G401 (cell line): ENCODE results near the gene SAA4. TPM values are rescaled to one million over a fixed set of nuclear protein-coding genes. Genes with fewer than 3 reads are reported as not detected.
"Not testable (repeated sequence)": the region's sequence is repeated elsewhere in the genome, so short reads cannot be mapped to it uniquely, and the experiment has no call there.

ENCODE experiments used
- DNase-seq: peaks from one replicate; pipeline ENCODE4 v3.0.0-alpha.2; 2015; ENCODE audit warnings: low spot score
- in situ Hi-C: cut with HindIII; loops from 2 replicates; pipeline ENCODE4 v1.10.0; 2016; ENCODE audit warnings: low sequenced_read_pairs, mixed read lengths
- total RNA-seq: library from RNA; depleted of rRNA; stranded (reverse); fragments of >200 nt; shearing (Covaris generic); gene quantifications from 2 replicates; pipeline ENCODE4 v1.2.3, GENCODE V29; 2014; rRNA removed

SAA4 gene
- total RNA-seq, 1 experiment from 2014 or later: not detected

- in situ Hi-C loops: no loop called here
- peak; percentile 2 for DNase-seq
These were observed 32.9 kb downstream of the SAA4 start for GRCh38 chr11:18203723-18204122.

DNA sequence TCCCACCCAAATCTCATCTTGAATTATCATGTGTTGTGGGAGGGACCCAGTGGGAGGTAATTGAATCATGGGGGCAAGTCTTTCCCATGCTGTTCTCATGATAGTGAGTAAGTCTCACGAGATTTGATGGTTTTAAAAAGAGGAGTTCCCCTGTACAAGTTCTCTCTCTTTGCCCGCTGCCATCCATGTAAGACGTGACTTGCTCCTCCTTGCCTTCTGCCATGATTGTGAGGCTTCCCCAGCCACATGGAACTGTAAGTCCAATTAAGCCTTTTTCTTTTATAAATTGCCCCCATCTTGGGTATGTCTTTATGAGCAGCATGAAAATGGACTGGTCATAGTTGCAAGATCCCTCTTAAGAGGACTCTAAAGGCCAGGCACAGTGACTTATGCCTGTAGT, 38.9 kb downstream of the SAA4 start:
- DNase-seq, in situ Hi-C loops: not testable (repeated sequence)

DNA sequence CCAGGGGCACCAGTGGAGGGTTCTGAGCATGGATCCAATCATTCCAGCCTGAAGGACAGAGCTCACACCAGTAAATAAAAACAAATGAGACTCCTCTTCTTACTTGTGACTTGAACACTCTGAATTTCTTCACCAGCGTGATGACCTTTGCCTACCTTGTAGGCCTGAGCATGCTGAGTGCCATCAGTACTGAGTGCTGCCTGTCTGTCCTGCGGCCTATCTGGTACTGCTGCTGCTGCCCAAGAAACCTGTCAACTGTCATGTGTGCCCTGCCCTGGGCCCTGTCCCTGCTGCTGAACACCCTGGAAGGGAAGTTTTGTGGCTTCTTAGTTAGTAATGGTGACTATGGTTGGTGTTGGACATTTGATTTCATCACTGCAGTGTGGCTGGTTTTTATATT, 40.1 kb downstream of the SAA4 start:
- in situ Hi-C loops: no loop called here
- DNase-seq: no peak

GRCh38 chr11:18193010-18193409, 43.6 kb downstream of the SAA4 start:
- DNase-seq: no peak
- in situ Hi-C loops: no loop called here

GRCh38 chr11:18191376-18191775, 45.2 kb downstream of the SAA4 start:
- no peak for DNase-seq

DNA sequence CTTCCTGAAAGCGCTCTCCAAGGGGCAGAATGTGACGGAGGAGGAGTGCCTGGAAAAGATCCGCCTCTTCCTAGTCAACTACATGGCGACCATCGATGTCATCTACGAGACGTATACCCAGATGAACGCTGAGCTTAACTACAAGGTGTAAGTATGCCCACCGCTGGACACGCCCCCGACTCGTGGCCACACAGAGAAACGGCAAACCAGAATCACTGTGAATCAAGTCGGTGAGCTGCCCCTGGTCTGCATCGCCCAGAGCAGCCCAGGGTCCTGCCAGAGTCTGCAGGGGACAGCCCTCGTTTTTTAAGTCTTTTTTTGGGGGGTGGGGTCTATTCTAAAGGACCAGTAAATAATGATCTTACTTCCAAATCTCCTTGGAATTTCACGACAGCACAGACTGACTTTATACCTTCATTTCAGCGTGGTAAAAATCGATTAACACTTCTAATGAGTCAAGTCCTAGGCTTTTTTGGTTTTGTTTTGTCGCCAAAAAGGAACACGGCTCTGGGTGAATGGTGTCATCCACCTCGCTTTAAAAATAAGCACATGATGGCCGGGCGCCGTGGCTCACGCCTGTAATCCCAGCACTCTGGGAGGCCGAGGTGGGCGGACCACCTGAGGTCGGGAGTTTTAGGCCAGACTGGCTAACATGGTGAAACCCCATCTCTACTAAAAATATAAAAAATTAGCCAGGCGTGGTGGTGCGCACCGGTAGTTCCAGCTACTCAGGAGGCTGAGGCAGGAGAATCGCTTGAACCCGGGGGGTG, 46.9 kb downstream of the SAA4 start:
- in situ Hi-C loops, DNase-seq: not testable (repeated sequence)

More at GRCh38 chr11:18191376-18191775, 45.2 kb downstream of the SAA4 start:
- in situ Hi-C loops: no loop called here

- no peak for DNase-seq
- in situ Hi-C loops: no loop called here
These were observed 47.8 kb downstream of the SAA4 start for GRCh38 chr11:18188796-18189195.

Other genes starting within 250 kb of the SAA4 start
- 28.2 and 111 TPM in 2 replicates for gene SERGEF, start 223.8 kb downstream of the SAA4 start, total RNA-seq
- gene TPH1, start 190.5 kb downstream of the SAA4 start, total RNA-seq: 0.25 TPM in 1 of 2 replicates, not detected in the other
- gene SAAL1, start 130.7 kb downstream of the SAA4 start, total RNA-seq: 37.7 and 37.9 TPM in 2 replicates
- gene MRGPRX3, start 104.2 kb downstream of the SAA4 start, total RNA-seq: not detected in 2 replicates
- gene MRGPRX4, start 64.0 kb downstream of the SAA4 start, total RNA-seq: not detected in 2 replicates
- gene SAA2, start 11.9 kb upstream of the SAA4 start, total RNA-seq: not detected in 2 replicates
- 3.3 and 4.6 TPM in 2 replicates for gene SAA1, start 29.5 kb upstream of the SAA4 start, total RNA-seq
- gene HPS5, start 85.3 kb upstream of the SAA4 start, total RNA-seq: 26.4 and 33.0 TPM in 2 replicates
- 67.3 and 111 TPM in 2 replicates for gene GTF2H1, start 85.8 kb upstream of the SAA4 start, total RNA-seq
- gene LDHA, start 157.8 kb upstream of the SAA4 start, total RNA-seq: 543 and 699 TPM in 2 replicates
- gene LDHC, start 175.5 kb upstream of the SAA4 start, total RNA-seq: not detected in 2 replicates
- not detected in 2 replicates for gene LDHAL6A, start 219.1 kb upstream of the SAA4 start, total RNA-seq